HG03571 (cell line): Measurements from ENCODE around the gene LHCGR.
A peak's percentile ranks its signal among the peaks of the same experiment; 100 is the strongest.
"Not testable (repeated sequence)": the region's sequence is repeated elsewhere in the genome, so short reads cannot be mapped to it uniquely, and the experiment has no call there.

Source experiments
- ATAC-seq: cut with Tn5 transposase; IDR thresholded peaks from one replicate; pipeline ENCODE4 v1.9.1; 2021; ENCODE audit not compliant: unreplicated experiment

Gene LHCGR

GRCh38 chr2:48749291-48750127, 6.0 kb downstream of the LHCGR start:
- ATAC-seq: peak; percentile 42

DNA sequence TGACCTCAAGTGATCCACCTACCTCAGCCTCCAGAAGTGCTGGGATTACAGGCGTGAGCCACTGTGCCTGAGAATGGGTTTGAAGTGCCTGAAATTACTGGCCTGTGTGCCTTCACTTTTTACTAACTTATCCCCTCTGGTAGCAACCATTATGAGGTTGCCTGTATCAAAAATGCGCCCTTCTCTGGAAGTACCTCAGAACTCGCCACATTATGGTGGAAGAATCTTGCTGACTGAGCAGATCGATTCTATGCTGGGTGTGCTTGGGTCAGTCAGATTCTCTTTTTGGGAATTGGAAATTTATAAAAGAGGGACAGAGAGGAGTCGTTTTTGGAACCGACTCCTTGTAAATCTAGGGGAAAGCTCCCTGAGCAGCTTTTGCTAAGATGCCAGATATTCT, 8.2 kb downstream of the LHCGR start:
- no peak for ATAC-seq

DNA sequence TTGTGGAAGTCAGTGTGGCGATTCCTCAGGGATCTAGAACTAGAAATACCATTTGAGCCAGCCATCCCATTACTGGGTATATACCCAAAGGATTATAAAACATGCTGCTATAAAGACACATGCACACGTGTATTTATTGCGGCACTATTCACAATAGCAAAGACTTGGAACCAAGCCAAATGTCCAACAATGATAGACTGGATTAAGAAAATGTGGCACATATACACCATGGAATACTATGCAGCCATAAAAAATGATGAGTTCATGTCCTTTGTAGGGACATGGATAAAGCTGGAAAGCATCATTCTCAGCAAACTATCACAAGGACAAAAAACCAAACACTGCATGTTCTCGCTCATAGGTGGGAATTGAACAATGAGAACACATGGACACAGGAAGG, 16.3 kb downstream of the LHCGR start:
- ATAC-seq: not testable (repeated sequence)

DNA sequence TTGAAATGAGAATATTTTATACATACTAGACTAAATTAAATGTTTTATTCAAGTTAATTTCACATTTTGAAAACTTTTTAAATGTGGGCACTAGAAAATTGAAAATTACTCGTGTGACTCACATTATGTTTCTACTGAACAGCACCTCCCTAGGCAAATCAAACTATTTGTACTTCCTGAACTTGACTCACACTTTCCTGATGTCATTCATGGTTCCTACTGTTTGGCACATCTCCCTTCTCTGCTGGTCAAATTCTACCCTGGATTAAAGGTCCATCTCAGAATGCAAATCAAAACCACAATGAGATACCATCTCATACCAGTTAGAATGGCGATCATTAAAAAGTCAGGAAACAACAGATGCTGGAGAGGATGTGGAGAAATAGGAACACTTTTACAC, 16.7 kb downstream of the LHCGR start:
- no peak for ATAC-seq

DNA sequence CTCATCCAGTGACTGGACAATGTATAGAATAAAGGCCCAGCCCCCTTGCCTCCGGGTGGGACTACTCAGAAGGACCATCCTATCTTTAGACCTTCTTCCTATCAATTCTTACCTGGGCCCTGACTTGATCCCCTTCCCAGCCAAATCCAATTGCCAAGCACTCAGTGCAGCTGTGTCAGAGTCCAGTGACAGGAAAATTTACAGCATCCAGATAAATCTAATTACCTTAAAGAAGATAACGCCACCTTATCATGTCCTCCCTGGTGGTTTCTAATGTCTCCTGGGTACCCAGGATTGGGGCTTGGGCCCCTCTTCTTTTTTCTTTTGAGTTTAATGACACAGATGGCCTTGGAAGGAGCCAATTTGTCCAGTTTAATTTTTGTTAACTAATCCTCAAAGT, 19.3 kb downstream of the LHCGR start:
- ATAC-seq: no peak

GRCh38 chr2:48734576-48735303, 20.8 kb downstream of the LHCGR start:
- no peak for ATAC-seq

- no peak for ATAC-seq
These were observed 22.4 kb downstream of the LHCGR start for GRCh38 chr2:48733067-48733503.

GRCh38 chr2:48728840-48729239, 26.7 kb downstream of the LHCGR start:
- ATAC-seq: no peak

GRCh38 chr2:48728295-48728694, 27.2 kb downstream of the LHCGR start:
- no peak for ATAC-seq

DNA sequence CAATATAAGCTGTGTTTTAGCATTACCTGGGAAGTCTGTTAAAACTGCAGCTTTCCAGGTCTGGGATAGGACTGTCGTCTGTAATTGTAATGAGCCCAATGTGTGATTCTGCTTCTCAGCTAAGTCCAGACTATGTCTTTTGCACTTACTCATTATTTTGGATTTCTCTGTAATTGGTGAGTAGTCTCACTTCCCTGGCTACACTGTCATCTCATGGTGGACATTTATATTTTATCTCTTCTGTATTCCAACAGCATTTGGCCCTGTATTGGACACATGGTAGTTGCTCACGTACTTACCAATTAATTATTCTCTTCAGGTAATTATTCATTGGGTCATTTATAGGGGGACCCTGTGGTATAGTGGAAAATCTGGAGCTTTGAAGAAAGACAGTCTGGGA, 28.0 kb downstream of the LHCGR start:
- ATAC-seq: no peak

- no peak for ATAC-seq
These were observed 29.6 kb downstream of the LHCGR start for GRCh38 chr2:48725696-48726494.

- no peak for ATAC-seq
These were observed 31.2 kb downstream of the LHCGR start for GRCh38 chr2:48724278-48724677.

GRCh38 chr2:48723129-48723528, 32.4 kb downstream of the LHCGR start:
- no peak for ATAC-seq

DNA sequence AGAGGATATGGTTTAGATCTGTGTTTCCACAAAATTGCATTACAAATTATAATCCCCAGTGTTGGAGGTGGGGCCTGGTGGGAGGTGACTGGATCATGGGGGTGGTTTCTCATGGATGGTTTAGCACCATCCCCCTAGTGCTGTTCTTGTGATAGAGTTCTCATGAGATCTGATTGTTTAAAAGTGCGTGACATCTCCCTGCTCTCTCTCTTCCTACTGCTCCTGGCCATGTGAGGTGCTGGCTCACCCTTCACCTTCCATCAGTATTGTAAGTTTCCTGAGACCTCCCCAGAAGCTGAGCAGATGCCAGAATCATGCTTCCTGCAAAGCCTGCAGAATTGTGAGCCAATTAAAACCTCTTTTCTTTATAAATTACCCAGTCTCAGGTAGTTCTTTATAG, 33.1 kb downstream of the LHCGR start:
- ATAC-seq: no peak

DNA sequence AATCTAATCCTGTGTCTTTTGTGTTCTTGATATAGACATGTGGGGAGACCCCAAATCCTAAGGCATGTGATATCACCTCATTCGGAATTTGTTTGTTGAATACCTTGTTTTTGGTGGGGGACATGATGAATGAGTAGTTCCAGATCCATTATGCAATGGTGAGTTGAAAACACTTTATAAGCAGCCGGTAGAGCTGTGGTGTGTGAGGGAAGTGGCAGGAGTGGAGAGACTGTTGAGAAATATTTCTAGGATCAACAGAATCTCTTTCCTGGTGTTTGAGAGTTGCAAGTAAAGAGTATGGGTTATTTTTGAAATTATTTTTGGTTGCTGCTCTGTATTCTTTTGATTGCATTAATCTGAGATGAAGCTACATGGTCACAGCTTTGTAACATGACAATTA, 34.4 kb downstream of the LHCGR start:
- ATAC-seq: no peak

DNA sequence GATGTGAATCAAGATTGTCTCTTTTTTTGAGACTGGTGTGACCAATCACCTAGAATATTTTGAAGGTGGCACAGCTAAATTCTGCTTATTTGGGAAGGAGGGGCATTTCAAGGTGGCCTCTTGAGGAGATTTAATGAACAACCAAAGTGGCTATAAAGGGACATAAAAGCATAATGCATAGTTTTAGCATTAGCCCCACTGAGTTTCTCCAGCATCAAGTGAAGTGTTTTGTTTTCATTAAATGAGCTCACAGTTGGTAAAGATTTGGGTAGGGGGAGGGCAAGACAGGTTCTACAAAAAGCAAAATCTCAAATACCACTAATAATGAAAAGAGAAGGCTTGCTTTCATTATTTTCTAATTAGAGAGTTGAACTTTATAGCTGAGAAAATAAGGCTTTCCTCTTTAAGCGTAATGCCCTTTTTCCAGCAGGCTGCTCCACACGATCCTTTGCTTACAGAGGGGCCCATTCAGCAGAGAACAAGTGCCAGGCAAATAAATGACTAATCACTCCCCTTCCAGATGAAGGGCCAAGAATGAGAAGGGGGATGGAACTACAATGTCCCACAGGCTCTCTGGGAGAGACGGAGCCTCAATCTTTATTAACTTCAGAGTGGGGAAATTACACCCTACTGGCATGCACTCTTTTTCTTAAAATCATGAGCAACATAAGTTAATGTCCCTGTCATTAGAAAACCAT, 35.9 kb downstream of the LHCGR start:
- ATAC-seq: no peak

GRCh38 chr2:48717846-48718245, 37.7 kb downstream of the LHCGR start:
- no peak for ATAC-seq

DNA sequence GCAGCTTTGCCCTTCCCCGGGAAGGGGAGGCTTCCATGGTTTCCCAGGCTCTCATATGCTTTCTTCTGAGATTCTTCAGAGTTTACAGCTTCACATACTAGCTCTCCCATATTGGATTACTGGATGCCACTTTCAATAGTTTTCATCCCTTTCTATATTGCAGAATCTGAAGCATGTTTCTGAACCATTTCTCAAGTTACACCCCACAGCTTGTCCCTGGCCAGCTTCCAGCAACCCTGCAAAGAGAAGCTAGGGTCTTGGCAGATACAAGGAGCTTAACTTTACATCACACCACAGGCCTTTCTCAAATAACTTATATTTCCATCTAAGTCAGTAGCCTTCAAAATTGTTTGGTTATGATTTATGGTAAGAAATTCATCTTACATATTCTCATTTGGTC, 39.6 kb downstream of the LHCGR start:
- ATAC-seq: no peak

GRCh38 chr2:48715042-48715899, 40.3 kb downstream of the LHCGR start:
- ATAC-seq: no peak

- ATAC-seq: no peak
These were observed 41.3 kb downstream of the LHCGR start for GRCh38 chr2:48714245-48714644.
